Mammary epithelial cell (primary cell): ENCODE results near the gene MARK3.

ENCODE experiments used
- CTCF ChIP-seq, 2 donors: IDR thresholded peaks in 1 of 2; conservative IDR thresholded peaks in 1 of 2; 2 replicates each; pipeline ENCODE4 v1.5.1; 2011 to 2012; ENCODE audit warnings: inconsistent platforms in 2 of 2, low read length in 2 of 2, mild to moderate bottlenecking in 2 of 2, control low read depth in 1 of 2, low read depth in 1 of 2; ENCODE audit not compliant: insufficient read depth in 1 of 2; ENCODE audit errors: extremely low read depth in 1 of 2
- EZH2 ChIP-seq: IDR thresholded peaks from 2 replicates; pipeline ENCODE4 v1.6.1; 2012; ENCODE audit warnings: low read length, inconsistent platforms, borderline replicate concordance

DNA sequence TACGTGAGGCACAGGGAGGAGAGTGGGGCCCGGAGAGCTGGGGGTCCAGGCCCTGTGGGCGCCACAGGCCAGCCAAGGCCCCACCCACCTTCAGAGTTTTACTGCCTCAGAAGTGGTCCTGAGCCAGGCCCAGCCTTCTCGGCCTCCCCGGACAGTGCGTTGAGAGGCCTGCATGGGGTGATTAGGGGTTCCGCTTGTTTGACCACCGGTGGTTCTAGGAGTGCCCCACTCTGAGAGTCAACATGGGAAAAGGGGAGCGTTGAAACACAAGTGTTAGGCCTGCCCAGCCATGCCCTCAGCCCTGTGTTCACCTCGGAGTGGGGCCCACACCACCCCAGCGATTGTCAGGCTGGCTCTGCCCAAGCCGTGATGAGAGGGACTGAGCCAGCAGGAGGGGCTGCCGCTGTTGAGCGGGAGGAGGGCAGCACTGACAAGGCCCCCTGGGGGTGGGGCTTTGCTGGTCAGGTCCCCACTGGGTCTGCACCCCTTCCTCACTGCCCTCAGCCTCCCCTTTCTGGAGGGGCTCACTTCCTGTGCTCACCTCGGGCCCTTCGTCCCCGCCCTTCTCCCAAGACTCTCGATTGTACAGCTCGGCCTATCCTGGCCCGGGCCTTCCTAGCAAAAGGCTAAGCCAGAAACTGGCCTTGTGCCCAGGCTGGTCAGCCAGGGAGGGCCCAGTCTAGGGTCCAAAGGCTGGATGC, 132.7 kb downstream of the MARK3 start:
- no peak for TF ChIP-seq CTCF (conservative IDR thresholded peaks at IDR 0.05 in 1 of 2, IDR thresholded peaks at IDR 0.05 in 1 of 2; ENCODE audit: extremely low read depth in 1 of 2, insufficient read depth in 1 of 2, low read depth in 1 of 2, low read length in 2 of 2)
- no peak for TF ChIP-seq EZH2
